Hepatocyte (in vitro differentiated cells): ENCODE results near the gene DHRS1. TPM values are rescaled to one million over a fixed set of nuclear protein-coding genes. Genes with fewer than 3 reads are reported as not detected.

Source experiments
- DNase-seq: peaks from one replicate; pipeline ENCODE4 v3.0.0-alpha.2; 2016; ENCODE audit warnings: low spot score
- H2AFZ ChIP-seq: fragments of 200-600 bp; sonication (generic); 2 replicates; pipeline ENCODE4 v1.6.0; 2016; ENCODE audit warnings: antibody characterized with exemption, mild to moderate bottlenecking
- H3K27ac ChIP-seq: fragments of 200-600 bp; sonication (generic); 2 replicates; pipeline ENCODE4 v1.5.1; 2016; ENCODE audit warnings: mild to moderate bottlenecking
- H3K27me3 ChIP-seq: fragments of 200-600 bp; sonication (generic); 2 replicates; pipeline ENCODE4 v1.6.1; 2016
- H3K36me3 ChIP-seq: fragments of 200-600 bp; sonication (generic); replicated peaks from 2 replicates; pipeline ENCODE4 v1.5.1; 2016; ENCODE audit warnings: low read depth; ENCODE audit not compliant: insufficient read depth
- H3K4me1 ChIP-seq: fragments of 200-600 bp; sonication (generic); 2 replicates; pipeline ENCODE4 v1.5.1; 2016; ENCODE audit warnings: mild to moderate bottlenecking, moderate library complexity; ENCODE audit not compliant: insufficient read depth
- H3K4me2 ChIP-seq: fragments of 200-600 bp; sonication (generic); 2 replicates; pipeline ENCODE4 v1.6.0; 2016
- H3K4me3 ChIP-seq: fragments of 200-600 bp; sonication (generic); 2 replicates; pipeline ENCODE4 v1.5.1; 2016; ENCODE audit warnings: mild to moderate bottlenecking
- H3K79me2 ChIP-seq: fragments of 200-600 bp; sonication (generic); 2 replicates; pipeline ENCODE4 v1.6.0; 2017; ENCODE audit warnings: mild to moderate bottlenecking
- H3K9me2 ChIP-seq: fragments of 200-600 bp; sonication (generic); replicated peaks from 2 replicates; pipeline ENCODE4 v1.6.0; 2017; ENCODE audit warnings: mild to moderate bottlenecking; ENCODE audit not compliant: insufficient read depth
- H3K9me3 ChIP-seq: fragments of 200-600 bp; sonication (generic); 2 replicates; pipeline ENCODE4 v1.5.1; 2016; ENCODE audit warnings: low read depth, mild to moderate bottlenecking
- H4K20me1 ChIP-seq: fragments of 200-600 bp; sonication (generic); 2 replicates; pipeline ENCODE4 v1.6.0; 2016; ENCODE audit warnings: mild to moderate bottlenecking; ENCODE audit not compliant: insufficient read depth, poor library complexity, severe bottlenecking
- CTCF ChIP-seq: fragments of 200-600 bp; sonication (generic); IDR thresholded peaks from 2 replicates; pipeline ENCODE4 v1.5.1; 2016; ENCODE audit warnings: antibody characterized with exemption, mild to moderate bottlenecking; ENCODE audit not compliant: poor library complexity
- EZH2 ChIP-seq: fragments of 200-600 bp; sonication (generic); IDR thresholded peaks from 2 replicates; pipeline ENCODE4 v1.6.1; 2016; ENCODE audit warnings: antibody characterized with exemption, mild to moderate bottlenecking, borderline replicate concordance
- EZH2phosphoT487 ChIP-seq: fragments of 200-600 bp; sonication (generic); IDR thresholded peaks from one replicate; pipeline ENCODE4 v1.6.1; 2018; ENCODE audit warnings: antibody characterized with exemption, mild to moderate bottlenecking, low read depth, moderate library complexity; ENCODE audit not compliant: unreplicated experiment, severe bottlenecking
- WGBS: methylation state at CpG from one replicate; pipeline ENCODE4 v1.1.6; 2016; ENCODE audit warnings: low lambda C conversion rate; ENCODE audit errors: missing lambda C conversion rate; 5-methylcytosine and 5-hydroxymethylcytosine counted together
- polyA plus RNA-seq: library from polyadenylated mRNA; unstranded; fragments of >200 nt; fragmentation: Nextera tagmentation; extraction: Ambion mirVana; gene quantifications from 2 replicates; pipeline ENCODE4 v1.2.1, GENCODE V29; 2016
- total RNA-seq: library from RNA; depleted of rRNA; stranded (reverse); fragments of >200 nt; gene quantifications from 2 replicates; pipeline ENCODE4 v1.2.3, GENCODE V29; 2014

DHRS1 gene
- total and polyA plus RNA-seq, 2 experiments from 2014 or later, result 23.0 to 39.5 TPM

- H3K4me1 ChIP-seq, result no peaks in the 10 kb centered on the region
- no peaks in the 10 kb centered on the region for H3K9me3 ChIP-seq
- H3K36me3 ChIP-seq, result no peaks in the 10 kb centered on the region
- H3K27ac ChIP-seq, result no peak overlapping the region
- H2AFZ ChIP-seq, result no peak overlapping the region
- WGBS, result 87% methylated on average over 9 of the region's 9 CpGs
- no peak overlapping the region for H3K4me3 ChIP-seq
- DNase-seq, result no peak
- no peaks in the 10 kb centered on the region for H4K20me1 ChIP-seq
- TF ChIP-seq EZH2 (no peak), EZH2phosphoT487 (no peak), CTCF (no peak)
- no peaks in the 10 kb centered on the region for H3K9me2 ChIP-seq
- no peaks in the 10 kb centered on the region for H3K79me2 ChIP-seq
- H3K27me3 ChIP-seq, result no peaks in the 10 kb centered on the region
- H3K4me2 ChIP-seq, result no peak overlapping the region
These were observed 8.8 kb downstream of the DHRS1 start for GRCh38 chr14:24290746-24291145.

DNA sequence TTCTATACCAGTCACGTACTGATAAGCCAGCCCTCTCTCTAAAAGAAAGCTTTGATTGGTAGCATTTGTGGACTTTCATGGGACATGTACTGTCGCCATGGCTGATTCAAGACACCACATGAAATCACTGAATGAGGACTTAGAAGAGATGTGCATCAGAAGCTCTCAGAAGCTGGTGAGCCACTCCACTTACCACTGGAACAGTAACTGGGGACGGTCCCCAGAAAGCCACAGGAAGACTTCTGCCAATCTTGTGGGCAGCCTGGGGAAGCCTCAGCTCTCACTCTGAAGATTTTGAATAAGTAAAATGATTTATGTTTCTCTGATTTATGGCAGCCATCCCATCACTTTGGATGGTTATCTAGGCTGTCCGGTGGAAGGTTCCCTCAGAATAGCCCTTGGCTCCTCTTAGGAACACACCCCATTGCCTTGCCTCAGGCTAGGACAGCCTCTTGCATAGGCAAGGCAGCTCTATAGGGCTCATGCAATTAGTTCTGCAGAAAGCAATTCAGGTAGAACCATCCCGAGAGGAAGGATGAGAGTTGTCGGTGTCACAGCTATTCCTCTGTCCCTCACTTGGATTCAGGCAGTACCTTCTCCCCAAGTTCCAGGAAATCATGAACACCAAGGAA, 9.8 kb downstream of the DHRS1 start:
- Histone ChIP-seq H3K4me1 (no peaks in the 10 kb centered on the region), H3K9me3 (no peaks in the 10 kb centered on the region), H3K79me2 (no peaks in the 10 kb centered on the region), H4K20me1 (no peaks in the 10 kb centered on the region), H3K4me2 (no peak overlapping the region), H3K27me3 (no peaks in the 10 kb centered on the region), H3K9me2 (no peaks in the 10 kb centered on the region), H2AFZ (no peak overlapping the region), H3K36me3 (no peaks in the 10 kb centered on the region), H3K27ac (no peak overlapping the region), H3K4me3 (no peak overlapping the region)
- TF ChIP-seq EZH2phosphoT487 (no peak), CTCF (no peak), EZH2 (no peak)
- no peak for DNase-seq
- WGBS, result 94% methylated on average over 6 of the region's 6 CpGs

DNA sequence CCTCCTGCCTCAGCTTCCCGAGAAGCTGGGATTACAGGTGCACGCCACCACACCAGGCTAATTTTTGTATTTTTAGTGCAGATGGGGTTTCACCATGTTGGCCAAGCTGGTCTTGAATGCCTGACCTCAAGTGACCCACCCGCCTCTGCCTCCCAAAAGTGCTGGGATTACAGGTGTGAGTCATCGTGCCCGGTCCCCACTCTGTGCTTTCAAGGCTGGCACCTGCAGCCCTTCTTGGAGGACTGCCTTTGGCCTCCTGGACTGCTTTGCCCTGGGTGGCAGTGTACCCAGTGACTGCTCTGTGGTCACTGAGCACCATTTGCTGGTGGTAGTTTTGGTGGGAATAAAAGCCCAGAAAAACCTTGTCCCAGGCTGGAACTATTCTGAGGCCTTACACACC, 12.6 kb downstream of the DHRS1 start:
- H3K27me3 ChIP-seq, result no peaks in the 10 kb centered on the region
- 95% methylated on average over 5 of the region's 5 CpGs for WGBS
- H3K79me2 ChIP-seq, result no peaks in the 10 kb centered on the region
- H3K4me3 ChIP-seq, result no peak overlapping the region
- H4K20me1 ChIP-seq, result no peaks in the 10 kb centered on the region
- no peak overlapping the region for H3K4me2 ChIP-seq
- no peak overlapping the region for H2AFZ ChIP-seq
- no peak overlapping the region for H3K27ac ChIP-seq
- no peak for DNase-seq
- TF ChIP-seq EZH2phosphoT487, result no peak
- TF ChIP-seq EZH2, result no peak
- TF ChIP-seq CTCF, result no peak
- H3K9me2 ChIP-seq, result no peaks in the 10 kb centered on the region
- no peaks in the 10 kb centered on the region for H3K4me1 ChIP-seq
- no peaks in the 10 kb centered on the region for H3K9me3 ChIP-seq
- no peaks in the 10 kb centered on the region for H3K36me3 ChIP-seq

GRCh38 chr14:24285351-24285750, 14.2 kb downstream of the DHRS1 start:
- TF ChIP-seq CTCF, result no peak
- TF ChIP-seq EZH2, result no peak
- TF ChIP-seq EZH2phosphoT487, result no peak
- no peaks in the 10 kb centered on the region for H4K20me1 ChIP-seq
- no peak overlapping the region for H3K4me2 ChIP-seq
- no peaks in the 10 kb centered on the region for H3K9me3 ChIP-seq
- H3K36me3 ChIP-seq, result no peaks in the 10 kb centered on the region
- WGBS, result 75% methylated on average over 4 of the region's 4 CpGs
- H3K4me3 ChIP-seq, result no peak overlapping the region
- no peak overlapping the region for H2AFZ ChIP-seq
- H3K79me2 ChIP-seq, result no peaks in the 10 kb centered on the region
- DNase-seq, result no peak
- no peaks in the 10 kb centered on the region for H3K9me2 ChIP-seq
- H3K27me3 ChIP-seq, result no peaks in the 10 kb centered on the region
- H3K4me1 ChIP-seq, result no peaks in the 10 kb centered on the region
- H3K27ac ChIP-seq, result no peak overlapping the region
